RPMI7951 (cell line): ENCODE measurements around the gene ZNF12. TPM values are rescaled to one million over a fixed set of nuclear protein-coding genes. Genes with fewer than 3 reads are reported as not detected.
"Not testable (repeated sequence)": the region's sequence is repeated elsewhere in the genome, so short reads cannot be mapped to it uniquely, and the experiment has no call there.

Experiments used
- DNase-seq: peaks from one replicate; pipeline ENCODE4 v3.0.0-alpha.2; 2012; ENCODE audit warnings: low read depth
- total RNA-seq: library from RNA; depleted of rRNA; stranded (reverse); fragments of >200 nt; shearing (Covaris generic); gene quantifications from 2 replicates; pipeline ENCODE4 v1.2.3, GENCODE V29; 2014; rRNA removed

The ZNF12 gene
- 20.0 and 25.1 TPM in 2 replicates for total RNA-seq

DNA sequence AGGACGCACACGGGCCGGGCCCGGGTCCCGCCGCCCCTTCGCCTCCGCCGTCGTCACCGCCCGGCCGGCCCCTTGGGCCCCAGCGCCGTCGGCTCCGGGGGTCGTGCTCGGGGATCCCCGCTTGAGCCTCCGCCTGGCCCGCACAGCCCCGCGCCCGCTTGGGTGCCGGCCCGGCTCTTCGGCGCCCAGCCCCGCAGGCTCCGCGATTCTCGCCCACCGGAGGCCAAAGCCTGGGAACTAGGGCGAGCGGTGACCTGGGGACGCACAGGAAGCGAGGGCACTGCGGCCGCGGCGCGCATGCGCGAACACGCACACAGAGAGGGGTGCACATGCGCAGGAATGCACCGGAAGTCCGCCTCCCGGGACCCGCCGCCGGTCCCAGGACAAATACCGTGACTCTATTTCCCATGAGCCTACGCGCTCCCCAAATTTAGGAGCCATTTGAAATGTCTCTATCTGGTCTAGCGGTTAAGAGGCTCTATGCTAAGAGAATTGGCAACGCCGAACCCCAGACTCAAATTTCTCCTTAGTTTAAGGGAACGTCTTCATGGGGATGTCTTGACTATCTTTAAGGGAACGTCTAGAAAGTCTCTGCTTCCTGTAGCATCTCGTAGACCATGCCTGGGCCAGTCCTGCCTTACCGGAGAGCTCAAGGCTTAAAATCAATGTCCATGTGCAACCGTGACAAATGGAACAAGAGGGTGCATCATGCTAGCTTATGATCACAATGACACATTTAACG, at the start of gene ZNF12:
ZNF12 (minus strand) TSS at position 282 of the 742 bp plus-strand sequence. CDS start 1,774 bp downstream, outside the sequence.
- peak; percentile 95 for DNase-seq

DNA sequence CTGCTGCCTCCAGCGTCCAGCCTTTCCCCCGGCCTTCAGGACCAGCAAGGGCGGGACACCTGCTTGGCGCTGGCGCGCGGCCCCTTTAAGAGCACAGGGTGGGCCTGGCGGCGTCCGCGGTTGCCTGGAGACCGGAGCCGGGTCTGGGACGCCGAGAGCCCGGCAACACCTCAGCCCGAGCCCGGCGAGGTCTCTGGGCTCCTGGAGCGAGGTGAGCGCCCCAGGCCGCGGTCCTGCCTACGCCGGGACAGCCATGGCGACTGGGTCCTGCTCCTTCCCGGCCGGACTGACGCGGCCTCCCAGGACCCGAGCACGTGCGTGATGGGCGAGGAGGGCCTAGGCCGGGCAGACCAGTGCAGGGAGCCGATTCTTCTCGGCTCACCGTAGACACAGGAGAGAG, 47.2 kb upstream of the ZNF12 start, which contains the start of gene RSPH10B2:
RSPH10B2 (plus strand) TSS at position 140 of the 400 bp plus-strand sequence. CDS start 3,575 bp downstream, outside the sequence.
- not testable (repeated sequence) for DNase-seq

DNA sequence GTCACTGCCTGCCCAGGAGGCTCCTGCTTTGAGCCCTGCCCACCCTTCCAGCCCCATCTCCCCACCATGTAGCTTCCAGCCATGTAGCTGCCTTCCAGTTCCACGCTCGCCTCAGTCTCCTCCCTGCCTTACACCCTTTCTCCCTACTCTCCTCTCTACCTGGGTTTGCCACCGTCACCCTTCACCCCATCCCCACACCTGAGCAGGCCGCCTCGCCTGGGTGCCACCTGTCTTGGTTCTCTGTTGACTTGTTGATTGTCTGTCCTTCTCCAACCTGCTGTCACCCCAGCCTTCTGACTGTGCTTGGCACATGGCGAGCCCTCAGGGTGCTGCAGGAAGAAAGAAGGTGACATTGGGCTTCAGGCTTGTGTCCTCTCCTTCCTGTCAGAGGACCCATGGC, 43.4 kb upstream of the ZNF12 start:
- not testable (repeated sequence) for DNase-seq

DNA sequence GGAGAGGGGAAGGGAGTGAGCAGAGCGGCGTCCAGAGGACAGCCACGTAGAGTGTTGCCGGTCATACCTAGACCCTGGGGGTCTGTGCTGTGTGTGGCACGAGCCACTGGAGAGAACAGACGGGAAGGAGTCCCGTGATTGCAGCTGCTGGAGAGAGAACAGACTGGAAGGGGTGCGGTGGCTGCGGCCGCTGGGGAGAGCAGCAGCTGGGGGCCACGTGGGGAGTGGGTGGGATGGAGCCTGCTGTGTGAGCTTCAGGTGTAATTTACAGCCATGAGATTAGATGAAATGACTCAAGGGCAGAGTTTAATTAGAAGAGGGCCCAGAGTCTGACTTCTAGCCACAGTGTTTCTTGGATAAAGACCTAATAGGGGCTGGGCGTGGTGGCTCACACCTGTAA, 42.6 kb upstream of the ZNF12 start:
- not testable (repeated sequence) for DNase-seq

- not testable (repeated sequence) for DNase-seq
These were observed 37.8 kb upstream of the ZNF12 start for GRCh38 chr7:6744410-6745100.

GRCh38 chr7:6738415-6738814, 31.7 kb upstream of the ZNF12 start:
- DNase-seq: not testable (repeated sequence)

GRCh38 chr7:6730343-6730633, 23.5 kb upstream of the ZNF12 start:
- no peak for DNase-seq

- peak; percentile 93 for DNase-seq
These were observed 23.0 kb upstream of the ZNF12 start for GRCh38 chr7:6729492-6730342.

DNA sequence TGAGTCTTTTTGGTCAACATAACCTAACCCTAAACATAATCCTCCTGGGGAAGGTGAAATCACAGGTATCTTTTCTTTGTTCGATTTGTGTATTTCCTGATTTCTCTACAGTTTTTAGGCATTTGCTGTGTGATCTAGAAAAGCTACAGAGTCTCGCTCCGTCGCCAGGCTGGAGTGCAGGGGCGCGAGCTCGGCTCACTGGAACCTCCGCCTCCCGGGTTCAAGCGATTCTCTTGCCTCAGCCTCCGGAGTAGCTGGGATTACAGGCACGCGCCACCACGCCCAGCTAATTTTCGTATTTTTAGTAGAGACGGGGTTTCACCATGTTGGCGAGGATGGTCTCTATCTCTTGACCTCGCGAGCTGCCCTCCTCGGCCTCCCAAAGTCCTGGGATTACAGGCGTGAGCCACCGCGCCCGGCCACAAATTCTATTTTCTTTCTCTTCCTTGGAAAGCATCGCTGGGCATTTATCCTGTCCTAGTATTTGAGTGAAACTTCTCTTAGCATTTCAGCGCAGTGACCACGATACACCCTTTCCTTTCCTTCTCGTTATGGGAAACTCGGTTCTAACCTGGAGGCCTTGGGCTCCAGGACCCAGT, 22.2 kb upstream of the ZNF12 start:
- not testable (repeated sequence) for DNase-seq

GRCh38 chr7:6727663-6728062, 20.9 kb upstream of the ZNF12 start:
- no peak for DNase-seq

- DNase-seq: not testable (repeated sequence)
These were observed 19.6 kb upstream of the ZNF12 start for GRCh38 chr7:6726341-6726740.

DNA sequence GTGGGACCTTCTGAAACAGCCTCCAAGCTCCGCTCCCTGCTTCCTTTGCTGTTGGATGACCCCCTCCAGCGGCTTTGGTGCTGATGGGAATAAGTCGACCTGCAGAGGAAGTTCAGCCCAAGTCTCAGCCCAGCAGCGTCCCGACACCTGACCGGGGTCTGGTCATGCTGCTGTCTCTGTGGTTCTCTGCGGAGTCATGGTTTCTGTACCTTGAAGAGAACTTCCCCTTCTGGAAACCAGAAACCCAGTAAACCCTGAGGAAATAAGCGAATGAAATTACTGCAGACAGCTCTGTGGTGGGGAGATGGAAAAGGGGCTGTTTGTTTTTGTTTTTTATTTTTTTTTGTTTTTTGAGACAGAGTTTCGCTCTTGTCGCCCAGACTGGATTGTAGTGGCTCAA, 18.3 kb upstream of the ZNF12 start:
- no peak for DNase-seq

GRCh38 chr7:6724351-6724750, 17.6 kb upstream of the ZNF12 start:
- DNase-seq: not testable (repeated sequence)

DNA sequence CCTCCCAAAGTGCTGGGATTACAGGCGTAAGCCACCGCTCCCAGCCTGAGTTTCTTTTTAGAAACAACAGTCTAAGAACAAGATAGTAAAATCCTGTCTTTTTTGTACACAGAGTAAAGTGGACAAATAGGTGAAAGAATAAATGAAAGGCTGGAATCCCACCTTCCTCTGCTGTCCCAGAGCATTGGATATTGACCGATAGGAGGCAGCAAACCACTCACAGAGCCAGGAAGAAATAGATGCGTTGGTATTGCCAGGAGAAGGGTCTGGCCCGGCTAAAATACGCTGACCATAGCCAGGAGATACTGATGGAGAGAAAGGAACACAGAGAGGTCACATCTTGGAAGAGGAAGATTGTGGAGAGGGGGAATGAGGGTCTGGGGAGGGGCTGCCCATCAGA, 11.4 kb upstream of the ZNF12 start:
- no peak for DNase-seq

DNA sequence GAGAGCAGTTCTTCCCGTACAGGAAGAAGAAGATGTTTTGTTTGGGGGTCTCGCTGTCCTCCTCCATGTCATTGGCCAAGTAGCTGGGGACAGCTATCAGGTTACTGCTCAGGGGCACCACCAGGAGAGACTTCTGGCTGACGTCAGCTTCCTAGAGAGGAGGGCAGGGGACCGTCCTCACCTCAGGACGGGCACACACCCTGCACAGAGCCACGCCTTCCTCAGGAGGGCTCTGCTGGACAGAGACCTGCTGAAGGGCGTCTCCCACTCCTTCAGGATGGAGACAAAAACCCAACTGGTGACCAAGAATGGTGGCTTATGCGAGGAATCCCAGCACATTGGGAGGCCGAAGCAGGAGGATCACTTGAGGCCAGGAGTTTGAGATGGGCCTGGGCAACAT, 9.2 kb upstream of the ZNF12 start:
- not testable (repeated sequence) for DNase-seq

GRCh38 chr7:6714360-6714759, 7.6 kb upstream of the ZNF12 start:
- no peak for DNase-seq

DNA sequence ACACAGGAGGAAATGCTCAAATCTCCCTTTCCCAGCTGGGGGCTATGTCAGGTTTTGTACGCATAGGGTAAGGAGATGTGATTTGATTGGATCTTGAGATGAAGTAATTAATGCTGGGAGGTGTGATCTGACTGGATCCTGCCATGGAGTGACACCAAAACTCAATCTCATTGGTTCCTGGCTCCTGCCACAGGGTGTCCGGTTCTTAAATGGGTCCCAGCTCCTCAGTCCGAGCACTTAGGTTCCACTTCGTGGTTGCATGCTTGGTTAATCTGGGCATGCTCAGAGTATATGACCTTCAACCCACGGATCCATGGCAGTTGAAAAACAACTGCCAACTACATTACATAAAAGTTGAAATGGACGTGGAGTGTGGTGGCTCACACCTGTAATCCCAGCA, 3.1 kb upstream of the ZNF12 start:
- no peak for DNase-seq

GRCh38 chr7:6708304-6708703, 1.6 kb upstream of the ZNF12 start:
- DNase-seq: no peak

DNA sequence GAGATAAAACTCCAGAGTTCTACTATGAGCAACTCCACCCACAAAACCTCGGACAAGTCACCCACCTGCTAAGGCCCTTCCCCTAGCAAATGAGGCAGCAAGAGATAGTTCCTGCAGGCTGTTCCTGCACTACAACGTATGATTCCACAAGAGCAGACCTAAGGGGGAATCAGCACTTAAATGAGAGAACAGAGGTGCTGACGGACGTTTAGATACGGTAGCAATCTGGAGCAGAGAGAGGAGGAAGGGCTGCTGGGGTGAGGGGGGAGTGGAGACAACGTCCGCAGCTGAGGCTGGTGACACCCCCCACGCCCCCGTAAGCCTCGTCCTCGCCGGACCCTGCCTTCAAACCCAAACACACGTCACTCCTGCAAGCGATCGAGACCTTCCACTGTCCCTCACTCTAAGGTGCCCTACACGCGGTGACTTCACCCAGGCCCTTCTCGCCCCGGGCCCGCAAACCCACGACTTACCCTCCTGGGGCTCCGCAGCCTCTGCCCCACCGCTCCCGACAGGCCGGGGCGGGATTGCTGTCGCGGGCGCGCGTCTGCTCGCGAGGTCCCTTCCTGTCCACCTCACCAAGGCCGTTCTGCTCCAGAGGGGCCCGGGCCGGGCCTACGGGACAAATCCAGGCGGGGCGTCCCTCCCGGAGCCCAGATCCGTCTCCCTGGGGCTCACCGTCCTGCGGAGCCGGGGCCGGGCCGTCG, 635 bp downstream of the ZNF12 start:
- peak; percentile 44 for DNase-seq

- no peak for DNase-seq
These were observed 4.9 kb downstream of the ZNF12 start for GRCh38 chr7:6701860-6702259.

GRCh38 chr7:6700793-6701192, 6.0 kb downstream of the ZNF12 start:
- DNase-seq: no peak
